ENCODE data around the gene PRKG1.

DNA sequence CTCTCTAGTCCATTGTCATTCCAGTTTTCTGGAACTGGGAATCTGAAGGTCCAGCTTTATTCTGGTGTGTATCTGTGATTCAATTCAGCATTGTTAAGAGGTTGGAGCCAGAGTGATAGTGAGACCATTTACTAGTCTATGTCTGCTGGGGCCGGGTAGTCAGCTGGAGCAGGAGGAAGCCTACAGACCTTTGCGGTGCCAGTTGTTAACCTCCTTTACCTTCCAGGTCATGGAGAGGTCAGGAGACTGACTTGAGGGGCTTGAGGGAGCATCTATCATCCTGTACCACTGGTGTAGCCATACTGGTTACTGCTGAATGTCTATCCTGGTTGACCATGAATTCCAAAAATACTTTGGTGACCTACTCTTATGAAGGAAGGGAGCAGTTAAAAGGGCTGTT lies 634.3 kb downstream of the PRKG1 start:
- TF ChIP-seq, protein P1, sequence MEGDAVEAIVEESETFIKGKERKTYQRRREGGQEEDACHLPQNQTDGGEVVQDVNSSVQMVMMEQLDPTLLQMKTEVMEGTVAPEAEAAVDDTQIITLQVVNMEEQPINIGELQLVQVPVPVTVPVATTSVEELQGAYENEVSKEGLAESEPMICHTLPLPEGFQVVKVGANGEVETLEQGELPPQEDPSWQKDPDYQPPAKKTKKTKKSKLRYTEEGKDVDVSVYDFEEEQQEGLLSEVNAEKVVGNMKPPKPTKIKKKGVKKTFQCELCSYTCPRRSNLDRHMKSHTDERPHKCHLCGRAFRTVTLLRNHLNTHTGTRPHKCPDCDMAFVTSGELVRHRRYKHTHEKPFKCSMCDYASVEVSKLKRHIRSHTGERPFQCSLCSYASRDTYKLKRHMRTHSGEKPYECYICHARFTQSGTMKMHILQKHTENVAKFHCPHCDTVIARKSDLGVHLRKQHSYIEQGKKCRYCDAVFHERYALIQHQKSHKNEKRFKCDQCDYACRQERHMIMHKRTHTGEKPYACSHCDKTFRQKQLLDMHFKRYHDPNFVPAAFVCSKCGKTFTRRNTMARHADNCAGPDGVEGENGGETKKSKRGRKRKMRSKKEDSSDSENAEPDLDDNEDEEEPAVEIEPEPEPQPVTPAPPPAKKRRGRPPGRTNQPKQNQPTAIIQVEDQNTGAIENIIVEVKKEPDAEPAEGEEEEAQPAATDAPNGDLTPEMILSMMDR (IDR thresholded peaks at IDR 0.05; ENCODE audit: insufficient read depth, low read length, poor library complexity, severe bottlenecking): no peak
- no peak for TF ChIP-seq EZH2phosphoT487 (conservative IDR thresholded peaks at IDR 0.05; ENCODE audit: low read length)
